LNCAP (cell line): ENCODE measurements around the gene CDON.

ENCODE experiments used
- TF ChIP-seq, protein P1 (sequence below): fragments of 450-650 bp; IDR thresholded peaks from 2 replicates; pipeline ENCODE4 v1.5.1; 2017; ENCODE audit warnings: mild to moderate bottlenecking

The CDON gene

DNA sequence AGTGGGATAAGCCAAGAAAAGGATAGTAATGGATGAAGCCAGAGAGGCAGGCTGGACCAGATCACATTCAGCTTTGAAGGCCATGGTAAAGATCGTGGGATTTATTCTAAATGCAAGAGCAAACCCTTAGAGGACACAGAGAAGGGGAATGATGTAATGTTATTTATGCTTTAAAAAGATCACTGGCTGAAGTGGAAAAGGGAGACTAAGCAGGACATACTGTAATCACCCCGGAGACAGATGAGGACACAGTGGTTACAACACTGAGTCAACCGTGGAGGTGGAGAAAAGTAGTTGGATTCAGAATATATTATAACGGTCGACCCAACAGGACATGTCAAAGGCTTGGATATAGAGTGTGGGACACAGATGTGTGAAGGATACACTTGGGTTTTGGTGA lies 38.5 kb downstream of the CDON start:
- TF ChIP-seq, protein P1, sequence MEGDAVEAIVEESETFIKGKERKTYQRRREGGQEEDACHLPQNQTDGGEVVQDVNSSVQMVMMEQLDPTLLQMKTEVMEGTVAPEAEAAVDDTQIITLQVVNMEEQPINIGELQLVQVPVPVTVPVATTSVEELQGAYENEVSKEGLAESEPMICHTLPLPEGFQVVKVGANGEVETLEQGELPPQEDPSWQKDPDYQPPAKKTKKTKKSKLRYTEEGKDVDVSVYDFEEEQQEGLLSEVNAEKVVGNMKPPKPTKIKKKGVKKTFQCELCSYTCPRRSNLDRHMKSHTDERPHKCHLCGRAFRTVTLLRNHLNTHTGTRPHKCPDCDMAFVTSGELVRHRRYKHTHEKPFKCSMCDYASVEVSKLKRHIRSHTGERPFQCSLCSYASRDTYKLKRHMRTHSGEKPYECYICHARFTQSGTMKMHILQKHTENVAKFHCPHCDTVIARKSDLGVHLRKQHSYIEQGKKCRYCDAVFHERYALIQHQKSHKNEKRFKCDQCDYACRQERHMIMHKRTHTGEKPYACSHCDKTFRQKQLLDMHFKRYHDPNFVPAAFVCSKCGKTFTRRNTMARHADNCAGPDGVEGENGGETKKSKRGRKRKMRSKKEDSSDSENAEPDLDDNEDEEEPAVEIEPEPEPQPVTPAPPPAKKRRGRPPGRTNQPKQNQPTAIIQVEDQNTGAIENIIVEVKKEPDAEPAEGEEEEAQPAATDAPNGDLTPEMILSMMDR: no peak

DNA sequence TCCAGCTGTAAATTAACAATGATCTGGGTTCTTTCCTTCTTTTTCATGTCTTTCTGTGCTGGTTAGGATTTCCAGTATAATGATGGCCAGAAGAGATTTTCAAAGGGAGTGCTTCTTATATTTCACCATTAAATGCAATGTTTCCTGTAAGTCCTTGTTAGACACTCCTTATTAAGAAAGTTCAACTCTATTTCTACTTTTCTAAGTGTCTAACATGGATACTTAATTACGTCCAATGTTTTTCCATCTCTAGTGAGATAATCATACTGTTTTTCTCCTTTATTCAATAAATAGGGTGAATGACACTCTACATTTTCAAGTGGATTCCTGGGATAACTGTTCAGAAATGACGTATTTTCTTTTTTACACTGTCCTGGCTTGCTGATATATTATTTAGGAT lies 49.8 kb downstream of the CDON start:
- TF ChIP-seq, protein P1: no peak

DNA sequence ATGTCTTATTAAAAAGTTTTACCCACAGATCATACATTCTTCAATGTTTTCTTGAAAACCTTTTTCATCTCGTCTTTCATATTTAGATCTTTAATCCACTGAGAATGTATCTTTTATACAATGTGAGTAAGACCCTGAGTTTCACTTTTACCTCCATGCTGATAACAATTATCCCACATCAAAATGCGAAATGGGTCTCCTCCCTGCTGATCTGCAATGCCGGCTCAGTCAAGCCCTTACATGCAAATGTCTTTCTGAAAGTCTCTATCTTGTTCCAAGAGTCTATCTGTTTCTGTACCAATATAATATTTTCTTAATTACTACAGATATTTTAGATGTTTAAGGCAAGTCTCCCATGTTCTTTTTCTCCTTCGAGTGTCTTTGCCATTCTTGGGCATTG lies 50.9 kb downstream of the CDON start:
- TF ChIP-seq, protein P1: no peak

DNA sequence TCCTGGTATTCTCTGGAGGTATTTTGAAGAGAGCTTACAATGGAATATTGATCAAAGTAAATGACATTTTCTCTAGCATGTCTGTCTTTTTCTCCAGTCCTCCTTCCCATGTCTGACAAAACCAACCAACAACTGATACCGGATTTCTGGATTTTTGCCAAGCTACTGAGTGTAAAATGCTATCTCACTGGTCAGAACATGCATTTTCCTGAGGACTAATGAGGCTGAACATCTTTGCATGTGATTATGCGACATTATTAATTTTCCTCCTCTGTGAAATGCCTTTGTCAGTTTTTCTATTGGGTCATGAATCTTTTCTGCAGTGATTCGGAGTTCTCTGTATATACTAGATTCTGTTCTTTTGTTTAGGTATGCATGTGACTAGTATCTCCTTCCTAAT lies 51.4 kb downstream of the CDON start:
- TF ChIP-seq, protein P1: no peak

DNA sequence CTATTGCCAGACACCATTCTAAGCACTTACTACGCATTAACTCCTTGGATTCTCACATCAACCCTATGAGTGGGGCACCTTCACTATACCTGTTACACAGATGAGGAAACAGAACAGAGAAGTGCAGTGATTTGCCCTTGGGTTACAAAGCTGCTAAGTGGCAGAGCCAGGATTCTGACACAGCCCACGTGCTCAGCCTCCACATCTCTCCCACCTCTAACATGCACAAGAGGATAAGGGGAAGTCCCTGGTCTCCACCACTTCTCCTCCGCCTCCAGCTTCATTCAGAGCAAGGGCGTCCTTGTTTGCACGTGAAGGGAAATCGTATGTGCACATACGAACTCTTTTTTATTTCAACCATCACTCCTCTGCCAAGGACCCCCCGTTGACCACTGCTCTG lies 53.7 kb downstream of the CDON start:
- TF ChIP-seq, protein P1: no peak

DNA sequence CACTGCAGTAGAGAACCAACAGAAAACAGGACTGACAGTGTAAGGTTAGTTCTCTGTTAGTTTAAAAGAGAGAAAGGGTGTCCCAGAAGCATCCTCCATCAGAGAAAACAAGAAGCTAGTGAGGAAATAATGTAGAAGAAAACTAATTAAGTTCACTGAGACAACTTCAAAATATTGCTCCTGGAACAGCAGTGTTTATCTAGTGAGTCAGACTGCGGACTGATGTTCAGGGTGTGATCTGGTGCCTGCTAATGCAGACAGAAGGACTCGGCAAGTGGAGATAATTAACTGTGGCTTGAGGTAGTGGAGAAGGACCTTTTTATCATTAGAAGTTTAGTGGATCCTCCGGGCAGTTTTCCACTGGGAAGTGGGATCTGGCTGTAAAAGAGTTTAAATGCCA lies 55.4 kb downstream of the CDON start:
- TF ChIP-seq, protein P1: no peak

DNA sequence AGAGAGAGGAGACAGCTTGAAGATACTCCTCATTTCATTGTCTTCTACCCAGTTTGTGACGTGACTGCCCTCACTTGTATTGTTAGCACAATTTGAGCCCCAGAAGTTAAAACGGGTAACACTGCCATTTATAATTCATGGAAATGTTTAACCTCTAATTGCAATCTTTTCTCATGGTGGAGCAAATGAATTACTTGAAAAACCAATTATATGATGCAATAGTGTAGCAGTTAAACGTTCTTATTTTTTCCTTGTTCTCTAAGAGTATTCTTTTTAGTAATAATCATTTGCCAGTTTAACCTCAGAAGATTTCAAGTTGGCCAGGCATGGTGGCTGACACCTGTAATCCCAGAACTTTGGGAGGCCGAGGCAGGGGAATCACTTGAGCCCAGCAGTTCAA lies 56.6 kb downstream of the CDON start:
- TF ChIP-seq, protein P1: no peak

DNA sequence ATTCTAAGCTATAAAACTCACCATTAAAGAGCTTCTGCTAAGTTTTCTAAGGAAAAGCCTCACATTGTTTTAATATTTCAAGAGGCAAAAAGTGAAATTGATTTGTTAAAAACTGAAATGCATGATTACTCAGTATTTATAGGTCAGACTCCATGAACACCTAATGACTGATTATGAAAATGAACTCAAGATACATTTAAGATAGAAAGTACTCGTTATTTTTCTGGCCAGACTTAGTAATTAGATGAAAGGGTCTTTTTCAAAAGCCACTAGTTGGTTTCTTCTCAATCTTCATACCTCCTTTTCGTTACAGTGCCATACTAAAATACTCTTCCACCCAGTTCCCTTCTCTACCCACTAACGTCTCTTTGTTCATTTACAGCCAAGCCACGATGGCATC lies 60.5 kb downstream of the CDON start:
- TF ChIP-seq, protein P1: no peak
